K562 (cell line): ENCODE results near the gene FAM114A2. TPM values are rescaled to one million over a fixed set of nuclear protein-coding genes. Genes with fewer than 3 reads are reported as not detected.

Experiments used
- ATAC-seq: fragments of 200-7000 bp; cut with Tn5 transposase; 3 replicates; pipeline ENCODE4 v1.9.1; 2020; ENCODE audit warnings: moderate library complexity
- BruUV-seq: library from RNA; stranded (reverse); fragments of 400-500 nt; replicated peaks from 2 replicates; lab custom pipeline; 2021; lab: Mats Ljungman, UMichigan
- CTCF ChIA-PET: fragments of 300-600 bp; formaldehyde crosslinking; extraction: SDS; loops from one replicate; lab custom pipeline; 2021; ENCODE audit warnings: low intra/inter-chr PET ratio; lab: Yijun Ruan, JAX
- POLR2A ChIA-PET: fragments of 300-600, 350-650 bp; sonication (Branson Sonifier 250); formaldehyde crosslinking; extraction: SDS; loops from one replicate; lab custom pipeline; 2021; ENCODE audit warnings: antibody characterized with exemption, inconsistent platforms; lab: Yijun Ruan, JAX
- DNase-seq, 4 experiments: peaks; one replicate each; pipeline versions ENCODE4 v3.0.0 to v3.0.0-alpha.2; 2011 to 2018; ENCODE audit warnings: low spot score in 3 of 4, mixed read lengths in 3 of 4; ENCODE audit errors: extremely low read depth in 1 of 4
- FAIRE-seq: peaks from 2 replicates; lab custom pipeline; 2011; peaks lifted over from hg19 to GRCh38; lab: Jason Lieb, UNC
- H2AFZ ChIP-seq: 2 replicates; pipeline ENCODE4 v1.6.0; 2011; ENCODE audit warnings: low read depth, low read length, control low read depth, inconsistent platforms
- H3K27ac ChIP-seq: fragments of 200-600 bp; 3 replicates; pipeline ENCODE4 v1.8.0; 2011; ENCODE audit warnings: low read depth, mild to moderate bottlenecking, control low read depth, inconsistent platforms, low read length, moderate library complexity, mixed read lengths; ENCODE audit errors: extremely low read depth
- H3K27me3 ChIP-seq, 2 experiments: fragments of 300-600 bp in 1 of 2; 2 replicates in 1 of 2; 3 replicates in 1 of 2; pipeline versions ENCODE4 v1.6.0 to v1.8.0; 2011; ENCODE audit warnings: inconsistent platforms in 2 of 2, low read length in 2 of 2, mild to moderate bottlenecking in 1 of 2, mixed read lengths in 1 of 2, moderate library complexity in 1 of 2; ENCODE audit not compliant: control insufficient read depth in 2 of 2, insufficient read depth in 2 of 2
- H3K36me3 ChIP-seq: fragments of 300-600 bp; 3 replicates; pipeline ENCODE4 v1.8.0; 2011; ENCODE audit warnings: mild to moderate bottlenecking, low read length, inconsistent platforms; ENCODE audit not compliant: control insufficient read depth, insufficient read depth
- H3K4me1 ChIP-seq, 2 experiments: fragments of 200-600 bp in 1 of 2; replicated peaks in 1 of 2; 2 replicates in 1 of 2; 3 replicates in 1 of 2; pipeline versions ENCODE4 v1.5.1 to v1.8.0; 2011; ENCODE audit warnings: inconsistent platforms in 2 of 2, low read length in 2 of 2, mild to moderate bottlenecking in 1 of 2, mixed read lengths in 1 of 2, moderate library complexity in 1 of 2; ENCODE audit not compliant: control insufficient read depth in 2 of 2, insufficient read depth in 2 of 2
- H3K4me2 ChIP-seq: 2 replicates; pipeline ENCODE4 v1.6.1; 2011; ENCODE audit warnings: low read length, control low read depth, inconsistent platforms, mixed read lengths; ENCODE audit not compliant: insufficient read depth
- H3K4me3 ChIP-seq: fragments of 200-600 bp; sonication (generic), shearing (Covaris generic); 2 replicates; pipeline ENCODE4 v1.5.1; 2016; ENCODE audit warnings: control low read depth, inconsistent platforms
- H3K79me2 ChIP-seq: fragments of 200-600 bp; 3 replicates; pipeline ENCODE4 v1.8.0; 2011; ENCODE audit warnings: low read length, inconsistent platforms; ENCODE audit not compliant: control insufficient read depth, insufficient read depth
- H3K9ac ChIP-seq, 2 experiments: 2 replicates each; pipeline versions ENCODE4 v1.6.0 to v1.6.1; 2011; ENCODE audit warnings: low read depth in 2 of 2, low read length in 2 of 2, control low read depth in 1 of 2, inconsistent platforms in 1 of 2, mild to moderate bottlenecking in 1 of 2, mixed read lengths in 1 of 2; ENCODE audit not compliant: insufficient read depth in 1 of 2
- H3K9me1 ChIP-seq: one replicate; pipeline ENCODE4 v1.6.0; 2011; ENCODE audit warnings: inconsistent platforms, mild to moderate bottlenecking, low read length, moderate library complexity; ENCODE audit not compliant: control insufficient read depth, insufficient read depth
- H3K9me3 ChIP-seq: replicated peaks from 2 replicates; pipeline ENCODE4 v1.5.1; 2011; ENCODE audit warnings: low read depth, low read length, inconsistent platforms; ENCODE audit not compliant: control insufficient read depth, insufficient read depth
- H4K20me1 ChIP-seq: replicated peaks from 2 replicates; pipeline ENCODE4 v1.6.1; 2011; ENCODE audit warnings: low read length, inconsistent platforms, mixed read lengths; ENCODE audit not compliant: control insufficient read depth, insufficient read depth
- CHD1 ChIP-seq: fragments of 200-600 bp; sonication (generic); IDR thresholded peaks from one replicate; pipeline ENCODE4 v1.6.1; 2012; ENCODE audit warnings: mild to moderate bottlenecking, moderate library complexity, low read length, inconsistent platforms
- DIDO1 ChIP-seq: fragments of 450-650 bp; IDR thresholded peaks from 2 replicates; pipeline ENCODE4 v1.6.1; 2016; ENCODE audit warnings: low read depth, missing biosample characterization, missing genetic modification characterization
- ESRRB ChIP-seq: fragments of 250-450 bp; sonication (Bioruptor Pico); IDR thresholded peaks from 2 replicates; pipeline ENCODE4 v1.5.0; 2020; ENCODE audit warnings: mild to moderate bottlenecking, moderate library complexity, borderline replicate concordance
- KAT7 ChIP-seq: sonication (generic); formaldehyde crosslinking; IDR thresholded peaks from 2 replicates; pipeline ENCODE4 v1.8.0; 2022; ENCODE audit warnings: missing genetic modification reagents, mild to moderate bottlenecking, borderline replicate concordance
- MED1 ChIP-seq: sonication (generic); formaldehyde crosslinking; IDR thresholded peaks from 2 replicates; pipeline ENCODE4 v1.8.1; 2023; ENCODE audit warnings: missing genetic modification reagents, borderline replicate concordance
- MYBL2 ChIP-seq, 2 experiments: fragments of 450-650 bp in 1 of 2; sonication (generic) in 1 of 2; formaldehyde crosslinking in 1 of 2; IDR thresholded peaks; 2 replicates each; pipeline versions ENCODE4 v1.6.1 to v1.8.1; 2017 to 2022; ENCODE audit warnings: borderline replicate concordance in 1 of 2, inconsistent platforms in 1 of 2, low read depth in 1 of 2, mild to moderate bottlenecking in 1 of 2, missing genetic modification reagents in 1 of 2, moderate library complexity in 1 of 2
- NFRKB ChIP-seq: fragments of 450-650 bp; IDR thresholded peaks from 2 replicates; pipeline ENCODE4 v1.6.1; 2016; ENCODE audit warnings: low read depth
- NR2C1 ChIP-seq, 2 experiments: fragments of 450-650 bp; IDR thresholded peaks; 2 replicates each; pipeline ENCODE4 v1.6.1; 2017; ENCODE audit warnings: mild to moderate bottlenecking in 2 of 2, antibody characterized with exemption in 1 of 2, inconsistent platforms in 1 of 2, missing compliant biosample characterization in 1 of 2, missing genetic modification characterization in 1 of 2
- YBX1 ChIP-seq: fragments of 450-650 bp; IDR thresholded peaks from 2 replicates; pipeline ENCODE4 v1.7.1; 2016; ENCODE audit warnings: mild to moderate bottlenecking
- ZKSCAN3 ChIP-seq: fragments of 250-450 bp; sonication (Bioruptor Pico); IDR thresholded peaks from 2 replicates; pipeline ENCODE4 v1.4.0; 2020
- ZNF24 ChIP-seq: fragments of 450-650 bp; IDR thresholded peaks from 2 replicates; pipeline ENCODE4 v1.6.1; 2016
- ZNF644 ChIP-seq: fragments of 200-800 bp; sonication (Bioruptor generic); IDR thresholded peaks from 2 replicates; pipeline ENCODE4 v1.6.1; 2016; ENCODE audit warnings: low read depth, missing genetic modification characterization, missing compliant biosample characterization
- WGBS: fragments of 100-300 bp; shearing (Covaris generic); methylation state at CpG from one replicate; pipeline ENCODE4 v1.1.6; 2016; ENCODE audit warnings: low coverage, mixed read lengths; ENCODE audit not compliant: insufficient coverage; ENCODE audit errors: missing lambda C conversion rate; 5-methylcytosine and 5-hydroxymethylcytosine counted together
- in situ Hi-C: fragments of 300-500 bp; cut with MboI; formaldehyde crosslinking; loops from 4 replicates; pipeline ENCODE4 v1.15.0; 2018; ENCODE audit warnings: inconsistent platforms, mixed read lengths
- intact Hi-C: fragments of 100-400 bp; cut with micrococcal nuclease; formaldehyde crosslinking; loops from 2 replicates; pipeline ENCODE4 v1.14.2; 2022
- polyA plus RNA-seq, 8 experiments: library from polyadenylated mRNA; depleted of rRNA in 4 of 8; stranded (reverse) in 5 of 8; unstranded in 3 of 8; fragments of >200 nt; fragmentation: Nextera tagmentation in 2 of 8; fragmentation: Illumina TruSeq in 1 of 8; extraction: Ambion mirVana in 2 of 8; extraction: Trizol in 1 of 8; gene quantifications; 2 replicates each; pipeline versions ENCODE4 v1.2.1 to v1.2.3, GENCODE V29; 2011 to 2014; ENCODE audit warnings: inconsistent platforms in 1 of 8, missing spikeins in 1 of 8
- total RNA-seq, 7 experiments: library from RNA; depleted of rRNA in 6 of 7; stranded (reverse); fragments of >200 nt in 6 of 7; fragmentation: Illumina TruSeq in 2 of 7; extraction: Trizol in 2 of 7; gene quantifications; 2 replicates each; pipeline versions ENCODE4 v1.2.1 to v1.2.3, GENCODE V29; 2011 to 2021; ENCODE audit warnings: low replicate concordance in 1 of 7
- TF ChIP-seq, protein P1 (sequence below): fragments of 250-450 bp; sonication (Bioruptor Pico); IDR thresholded peaks from 2 replicates; pipeline ENCODE4 v1.9.0; 2021; ENCODE audit warnings: mild to moderate bottlenecking
- TF ChIP-seq, protein P2 (sequence below): fragments of 450-650 bp; formaldehyde crosslinking; IDR thresholded peaks from 2 replicates; pipeline ENCODE4 v1.4.0; 2020; ENCODE audit warnings: mild to moderate bottlenecking, moderate library complexity
- TF ChIP-seq, protein P3 (sequence below): sonication (generic); formaldehyde crosslinking; IDR thresholded peaks from 2 replicates; pipeline ENCODE4 v1.9.0; 2022; ENCODE audit warnings: mild to moderate bottlenecking, missing genetic modification reagents

FAM114A2 gene
- total and polyA plus RNA-seq, 9 of the 15 experiments (the other 6 are each of a cell fraction or from before 2014, with no cell fraction given): 14.4 to 28.1 (median 21.2) TPM

DNA sequence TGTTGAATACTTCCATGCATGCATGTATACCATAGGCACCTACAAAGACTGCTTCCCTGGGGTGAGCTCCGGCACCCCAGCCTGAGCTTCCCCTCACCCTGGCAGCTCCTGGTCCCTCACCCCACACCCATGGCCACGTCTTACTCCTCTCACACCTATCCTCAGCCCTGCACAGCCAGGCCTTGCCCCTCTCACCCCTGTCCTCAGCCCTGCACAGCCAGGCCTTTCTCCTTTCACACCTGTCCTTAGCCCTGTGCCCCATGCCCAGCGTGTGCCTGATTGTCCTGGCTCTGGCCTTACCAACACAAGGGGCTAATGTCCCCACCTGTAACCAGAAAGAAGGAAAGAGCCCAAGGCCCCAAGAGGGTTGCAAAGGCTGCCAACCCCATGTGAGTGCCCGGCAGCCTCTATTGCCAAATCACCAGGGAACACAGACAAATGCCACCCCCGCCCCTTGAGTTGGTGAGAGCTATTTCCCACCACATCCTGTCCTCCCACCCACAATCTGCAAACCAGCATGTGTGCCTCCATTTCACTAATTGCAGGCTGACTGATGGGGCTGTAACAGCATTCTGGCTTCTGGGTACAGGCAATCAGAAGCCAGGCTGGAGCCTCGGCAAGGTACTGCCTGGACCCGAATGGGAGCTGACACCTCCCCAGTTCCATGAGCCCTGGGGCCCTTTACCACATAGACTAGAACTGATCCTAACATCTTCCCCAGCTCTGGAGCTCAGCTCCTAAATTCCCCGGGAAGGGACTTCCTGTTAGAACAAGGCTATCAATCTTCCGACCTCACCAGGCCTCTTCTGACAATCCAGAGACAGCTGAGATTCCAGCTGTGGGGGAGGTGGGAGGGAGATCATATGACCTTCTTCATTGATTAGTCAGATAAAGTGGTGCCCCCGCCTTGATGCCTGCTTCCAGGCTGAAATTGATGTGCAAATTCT lies 78.2 kb downstream of the FAM114A2 start:
- no peak for ATAC-seq
- no peak for TF ChIP-seq CHD1
- no peak for TF ChIP-seq MED1
- TF ChIP-seq, protein P1, sequence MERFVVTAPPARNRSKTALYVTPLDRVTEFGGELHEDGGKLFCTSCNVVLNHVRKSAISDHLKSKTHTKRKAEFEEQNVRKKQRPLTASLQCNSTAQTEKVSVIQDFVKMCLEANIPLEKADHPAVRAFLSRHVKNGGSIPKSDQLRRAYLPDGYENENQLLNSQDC (CRISPR knock-in tag): no peak
- TF ChIP-seq ZKSCAN3 (CRISPR knock-in tag): no peak
- no peak for TF ChIP-seq NR2C1 (IDR thresholded peaks at IDR 0.05)
- TF ChIP-seq NR2C1 (tag; IDR thresholded peaks at IDR 0.05): no peak
- TF ChIP-seq, protein P2, sequence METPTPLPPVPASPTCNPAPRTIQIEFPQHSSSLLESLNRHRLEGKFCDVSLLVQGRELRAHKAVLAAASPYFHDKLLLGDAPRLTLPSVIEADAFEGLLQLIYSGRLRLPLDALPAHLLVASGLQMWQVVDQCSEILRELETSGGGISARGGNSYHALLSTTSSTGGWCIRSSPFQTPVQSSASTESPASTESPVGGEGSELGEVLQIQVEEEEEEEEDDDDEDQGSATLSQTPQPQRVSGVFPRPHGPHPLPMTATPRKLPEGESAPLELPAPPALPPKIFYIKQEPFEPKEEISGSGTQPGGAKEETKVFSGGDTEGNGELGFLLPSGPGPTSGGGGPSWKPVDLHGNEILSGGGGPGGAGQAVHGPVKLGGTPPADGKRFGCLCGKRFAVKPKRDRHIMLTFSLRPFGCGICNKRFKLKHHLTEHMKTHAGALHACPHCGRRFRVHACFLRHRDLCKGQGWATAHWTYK: no peak
- no peak for TF ChIP-seq ZNF644 (tag)
- TF ChIP-seq, protein P3, sequence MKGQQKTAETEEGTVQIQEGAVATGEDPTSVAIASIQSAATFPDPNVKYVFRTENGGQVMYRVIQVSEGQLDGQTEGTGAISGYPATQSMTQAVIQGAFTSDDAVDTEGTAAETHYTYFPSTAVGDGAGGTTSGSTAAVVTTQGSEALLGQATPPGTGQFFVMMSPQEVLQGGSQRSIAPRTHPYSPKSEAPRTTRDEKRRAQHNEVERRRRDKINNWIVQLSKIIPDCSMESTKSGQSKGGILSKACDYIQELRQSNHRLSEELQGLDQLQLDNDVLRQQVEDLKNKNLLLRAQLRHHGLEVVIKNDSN (CRISPR knock-in tag): no peak
- TF ChIP-seq DIDO1 (tag): no peak
- no peak for TF ChIP-seq YBX1
- TF ChIP-seq ZNF24: no peak
- TF ChIP-seq NFRKB: no peak
- no peak for TF ChIP-seq ESRRB (CRISPR knock-in tag)
- no peak for TF ChIP-seq KAT7 (CRISPR knock-in tag)
- no peak for TF ChIP-seq MYBL2 (IDR thresholded peaks at IDR 0.05; ENCODE audit: low read depth)
- TF ChIP-seq MYBL2 (CRISPR knock-in tag; IDR thresholded peaks at IDR 0.05; ENCODE audit: borderline replicate concordance): no peak
- intact Hi-C loops (no loop called here), in situ Hi-C loops (loop anchor here (10.0 kb wide), 2 partner anchors 644 to 1426 kb away; no protein-coding TSS in a partner anchor)
- Histone ChIP-seq H3K9ac (no peak overlapping the region), H3K4me1 (no peaks in the 10 kb centered on the region), H3K9me1 (no peaks in the 10 kb centered on the region), H3K36me3 (no peaks in the 10 kb centered on the region), H4K20me1 (no peaks in the 10 kb centered on the region), H3K9me3 (no peaks in the 10 kb centered on the region), H2AFZ (no peak overlapping the region), H3K4me3 (no peak overlapping the region), H3K27ac (no peak overlapping the region), H3K79me2 (no peaks in the 10 kb centered on the region), H3K4me2 (no peak overlapping the region), H3K27me3 (peaks cover 0 to 24% of the 10 kb centered on the region in 2 experiments; a peak in 2 of 5 replicates)
- WGBS: 1% methylated on average over 10 of the region's 10 CpGs
- CTCF ChIA-PET: no interaction called here
- POLR2A ChIA-PET: interaction anchor here (0.8 to 1.5 kb wide), 2 partner anchors 9 to 326 kb away, joined by 3 to 5 read pairs; no protein-coding TSS in a partner anchor
- no peak for FAIRE-seq
- no peak for DNase-seq
- no TSS peak for BruUV-seq
